Mammary epithelial cell (primary cell): ENCODE measurements around the gene NET1.

ENCODE experiments used
- EZH2 ChIP-seq: IDR thresholded peaks from 2 replicates; pipeline ENCODE4 v1.6.1; 2012; ENCODE audit warnings: low read length, inconsistent platforms, borderline replicate concordance
- TF ChIP-seq, protein P1 (sequence below), 2 donors: IDR thresholded peaks in 1 of 2; conservative IDR thresholded peaks in 1 of 2; 2 replicates each; pipeline ENCODE4 v1.5.1; 2011 to 2012; ENCODE audit warnings: inconsistent platforms in 2 of 2, low read length in 2 of 2, mild to moderate bottlenecking in 2 of 2, control low read depth in 1 of 2, low read depth in 1 of 2; ENCODE audit not compliant: insufficient read depth in 1 of 2; ENCODE audit errors: extremely low read depth in 1 of 2

DNA sequence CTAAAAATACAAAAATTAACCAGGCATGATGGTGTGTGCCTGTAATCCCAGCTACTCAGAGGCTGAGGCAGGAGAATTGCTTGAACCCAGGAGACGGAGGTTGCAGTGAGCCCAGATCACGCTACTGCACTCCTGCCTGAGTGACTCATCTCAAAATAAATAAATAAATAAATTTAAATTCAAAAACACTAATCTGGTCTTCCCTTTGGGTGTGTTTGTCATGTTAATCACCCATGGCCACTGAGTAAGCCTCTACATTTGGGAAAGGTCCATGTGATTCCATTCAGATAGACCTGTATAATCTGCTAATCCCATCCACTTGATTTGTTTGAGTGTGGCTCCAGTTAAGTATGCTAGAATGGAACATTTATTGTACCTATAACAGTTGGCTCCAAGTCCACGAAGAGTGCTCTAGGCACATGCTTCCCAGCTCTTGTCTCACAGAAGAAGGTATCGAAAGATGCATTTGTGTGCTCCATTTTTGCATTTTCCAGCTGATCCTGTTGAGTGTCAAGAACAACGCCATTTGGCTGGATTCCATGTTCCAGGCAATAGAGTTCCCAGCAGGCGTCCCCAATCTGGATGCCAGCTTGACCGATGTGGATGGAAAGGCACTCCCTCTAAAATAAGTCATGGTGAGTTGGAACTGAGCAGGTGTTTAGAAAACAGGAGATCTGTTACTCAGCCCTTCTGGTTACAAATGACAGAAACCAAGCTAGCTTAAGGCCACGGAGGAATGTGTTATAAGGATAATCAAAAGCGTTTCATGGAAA lies 11.7 kb upstream of the NET1 start:
- TF ChIP-seq, protein P1, sequence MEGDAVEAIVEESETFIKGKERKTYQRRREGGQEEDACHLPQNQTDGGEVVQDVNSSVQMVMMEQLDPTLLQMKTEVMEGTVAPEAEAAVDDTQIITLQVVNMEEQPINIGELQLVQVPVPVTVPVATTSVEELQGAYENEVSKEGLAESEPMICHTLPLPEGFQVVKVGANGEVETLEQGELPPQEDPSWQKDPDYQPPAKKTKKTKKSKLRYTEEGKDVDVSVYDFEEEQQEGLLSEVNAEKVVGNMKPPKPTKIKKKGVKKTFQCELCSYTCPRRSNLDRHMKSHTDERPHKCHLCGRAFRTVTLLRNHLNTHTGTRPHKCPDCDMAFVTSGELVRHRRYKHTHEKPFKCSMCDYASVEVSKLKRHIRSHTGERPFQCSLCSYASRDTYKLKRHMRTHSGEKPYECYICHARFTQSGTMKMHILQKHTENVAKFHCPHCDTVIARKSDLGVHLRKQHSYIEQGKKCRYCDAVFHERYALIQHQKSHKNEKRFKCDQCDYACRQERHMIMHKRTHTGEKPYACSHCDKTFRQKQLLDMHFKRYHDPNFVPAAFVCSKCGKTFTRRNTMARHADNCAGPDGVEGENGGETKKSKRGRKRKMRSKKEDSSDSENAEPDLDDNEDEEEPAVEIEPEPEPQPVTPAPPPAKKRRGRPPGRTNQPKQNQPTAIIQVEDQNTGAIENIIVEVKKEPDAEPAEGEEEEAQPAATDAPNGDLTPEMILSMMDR (conservative IDR thresholded peaks at IDR 0.05 in 1 of 2, IDR thresholded peaks at IDR 0.05 in 1 of 2; ENCODE audit: extremely low read depth in 1 of 2, insufficient read depth in 1 of 2, low read depth in 1 of 2, low read length in 2 of 2), result no peak
- TF ChIP-seq EZH2, result no peak
